ENCODE data around the gene STMN1. TPM values are rescaled to one million over a fixed set of nuclear protein-coding genes. Genes with fewer than 3 reads are reported as not detected.

STMN1 gene
- total RNA-seq, 1 experiment from 2014 or later, result 207 TPM

GRCh38 chr1:25897754-25898153 lies 8.5 kb downstream of the STMN1 start:
- H3K27me3 Mint-ChIP-seq (ENCODE audit: insufficient read depth, unreplicated experiment), result no peaks in the 10 kb centered on the region
- H3K4me1 Mint-ChIP-seq (ENCODE audit: low read depth, unreplicated experiment), result no peaks in the 10 kb centered on the region
- H3K27ac Mint-ChIP-seq (ENCODE audit: unreplicated experiment), result no peak overlapping the region
- Histone ChIP-seq H3K36me3 (ENCODE audit: control insufficient read depth, insufficient read depth, low read length) (peaks cover 4% of the 10 kb centered on the region), H3K4me3 (ENCODE audit: low read depth, low read length) (no peak overlapping the region), H3K4me1 (peaks cover 20% of the 10 kb centered on the region), H3K27me3 (replicated peaks; ENCODE audit: control insufficient read depth, insufficient read depth, low read length) (no peaks in the 10 kb centered on the region), H3K9me3 (no peaks in the 10 kb centered on the region)
- H3K4me3 Mint-ChIP-seq (ENCODE audit: unreplicated experiment), result no peak overlapping the region
- peaks cover 28% of the 10 kb centered on the region for H3K36me3 Mint-ChIP-seq (ENCODE audit: insufficient read depth, unreplicated experiment)
- TF ChIP-seq CTCF (IDR thresholded peaks at IDR 0.05; ENCODE audit: insufficient read depth in 1 of 2, low read depth in 1 of 2, low read length in 1 of 2, severe bottlenecking in 1 of 2, unreplicated experiment in 1 of 2), result no peak
- no peak for DNase-seq
- no TSS peak for BruUV-seq (replicated peaks)
- POLR2A ChIA-PET, result no interaction called here
- CTCF ChIA-PET, result interaction anchor here (5.4 kb wide), 1 partner anchor 101 kb away, joined by 69 read pairs; the partner anchor contains the start of gene PAFAH2
- H3K9me3 Mint-ChIP-seq (ENCODE audit: unreplicated experiment), result no peaks in the 10 kb centered on the region
- intact Hi-C loops (cut with micrococcal nuclease; ENCODE audit: unreplicated experiment), result no loop called here

- Mint-ChIP-seq H3K4me1 (ENCODE audit: low read depth, unreplicated experiment) (no peaks in the 10 kb centered on the region), H3K27me3 (ENCODE audit: insufficient read depth, unreplicated experiment) (no peaks in the 10 kb centered on the region), H3K36me3 (ENCODE audit: insufficient read depth, unreplicated experiment) (peaks cover 28% of the 10 kb centered on the region), H3K9me3 (ENCODE audit: unreplicated experiment) (no peaks in the 10 kb centered on the region), H3K4me3 (ENCODE audit: unreplicated experiment) (no peak overlapping the region), H3K27ac (ENCODE audit: unreplicated experiment) (no peak overlapping the region)
- ChIA-PET POLR2A (interaction anchor here (2.1 kb wide), 1 partner anchor 21 kb away, joined by 10 read pairs; the partner anchor contains the start of gene PAQR7), CTCF (interaction anchor here (0.9 to 5.4 kb wide), 11 partner anchors 8 to 124 kb away, joined by 3 to 69 read pairs (median 6); partner anchors contain the start of genes PAFAH2 and PAQR7)
- H3K4me3 ChIP-seq (ENCODE audit: low read depth, low read length), result no peak overlapping the region
- DNase-seq, result no peak
- TF ChIP-seq CTCF (IDR thresholded peaks at IDR 0.05; ENCODE audit: insufficient read depth in 1 of 2, low read depth in 1 of 2, low read length in 1 of 2, severe bottlenecking in 1 of 2, unreplicated experiment in 1 of 2), result no peak
- peaks cover 4% of the 10 kb centered on the region for H3K36me3 ChIP-seq (ENCODE audit: control insufficient read depth, insufficient read depth, low read length)
- H3K9me3 ChIP-seq, result no peaks in the 10 kb centered on the region
- H3K4me1 ChIP-seq, result peaks cover 32% of the 10 kb centered on the region
- intact Hi-C loops (cut with micrococcal nuclease; ENCODE audit: unreplicated experiment), result no loop called here
- no TSS peak for BruUV-seq (replicated peaks)
- no peaks in the 10 kb centered on the region for H3K27me3 ChIP-seq (replicated peaks; ENCODE audit: control insufficient read depth, insufficient read depth, low read length)
These were observed 10.0 kb downstream of the STMN1 start for GRCh38 chr1:25896266-25896665.

GRCh38 chr1:25895365-25895990 lies 10.7 kb downstream of the STMN1 start:
- Histone ChIP-seq H3K9me3 (no peaks in the 10 kb centered on the region), H3K36me3 (ENCODE audit: control insufficient read depth, insufficient read depth, low read length) (peaks cover 4% of the 10 kb centered on the region), H3K4me1 (peaks cover 40% of the 10 kb centered on the region), H3K4me3 (ENCODE audit: low read depth, low read length) (no peak overlapping the region), H3K27me3 (replicated peaks; ENCODE audit: control insufficient read depth, insufficient read depth, low read length) (no peaks in the 10 kb centered on the region)
- DNase-seq, result peak; percentile 85 to 91
- peaks cover 23% of the 10 kb centered on the region for H3K36me3 Mint-ChIP-seq (ENCODE audit: insufficient read depth, unreplicated experiment)
- peaks cover 3% of the 10 kb centered on the region for H3K4me1 Mint-ChIP-seq (ENCODE audit: low read depth, unreplicated experiment)
- no peak overlapping the region for H3K27ac Mint-ChIP-seq (ENCODE audit: unreplicated experiment)
- BruUV-seq (replicated peaks), result no TSS peak
- CTCF ChIA-PET, result interaction anchor here (0.6 to 5.4 kb wide), 22 partner anchors 9 to 667 kb away, joined by 3 to 69 read pairs (median 5); partner anchors contain the start of genes PAFAH2, PAQR7 and PDIK1L
- H3K4me3 Mint-ChIP-seq (ENCODE audit: unreplicated experiment), result no peak overlapping the region
- intact Hi-C loops (cut with micrococcal nuclease; ENCODE audit: unreplicated experiment), result loop anchor here (1.0 kb wide), 3 partner anchors 58 to 115 kb away; partner anchors contain the start of gene PAFAH2
- no peaks in the 10 kb centered on the region for H3K9me3 Mint-ChIP-seq (ENCODE audit: unreplicated experiment)
- POLR2A ChIA-PET, result interaction anchor here (1.0 to 2.1 kb wide), 3 partner anchors 20 to 102 kb away, joined by 4 to 15 read pairs (median 10); partner anchors contain the start of genes PAFAH2 and PAQR7
- no peaks in the 10 kb centered on the region for H3K27me3 Mint-ChIP-seq (ENCODE audit: insufficient read depth, unreplicated experiment)
- peak; percentile 86 to 95 for TF ChIP-seq CTCF (IDR thresholded peaks at IDR 0.05; ENCODE audit: insufficient read depth in 1 of 2, low read depth in 1 of 2, low read length in 1 of 2, severe bottlenecking in 1 of 2, unreplicated experiment in 1 of 2)

Measured in Caco-2 (cell line).